HG03439 (cell line): Measurements from ENCODE around the gene MPL.

Source experiments
- ATAC-seq: cut with Tn5 transposase; IDR thresholded peaks from one replicate; pipeline ENCODE4 v1.9.1; 2021; ENCODE audit warnings: mild to moderate bottlenecking, moderate library complexity; ENCODE audit not compliant: unreplicated experiment

The MPL gene

DNA sequence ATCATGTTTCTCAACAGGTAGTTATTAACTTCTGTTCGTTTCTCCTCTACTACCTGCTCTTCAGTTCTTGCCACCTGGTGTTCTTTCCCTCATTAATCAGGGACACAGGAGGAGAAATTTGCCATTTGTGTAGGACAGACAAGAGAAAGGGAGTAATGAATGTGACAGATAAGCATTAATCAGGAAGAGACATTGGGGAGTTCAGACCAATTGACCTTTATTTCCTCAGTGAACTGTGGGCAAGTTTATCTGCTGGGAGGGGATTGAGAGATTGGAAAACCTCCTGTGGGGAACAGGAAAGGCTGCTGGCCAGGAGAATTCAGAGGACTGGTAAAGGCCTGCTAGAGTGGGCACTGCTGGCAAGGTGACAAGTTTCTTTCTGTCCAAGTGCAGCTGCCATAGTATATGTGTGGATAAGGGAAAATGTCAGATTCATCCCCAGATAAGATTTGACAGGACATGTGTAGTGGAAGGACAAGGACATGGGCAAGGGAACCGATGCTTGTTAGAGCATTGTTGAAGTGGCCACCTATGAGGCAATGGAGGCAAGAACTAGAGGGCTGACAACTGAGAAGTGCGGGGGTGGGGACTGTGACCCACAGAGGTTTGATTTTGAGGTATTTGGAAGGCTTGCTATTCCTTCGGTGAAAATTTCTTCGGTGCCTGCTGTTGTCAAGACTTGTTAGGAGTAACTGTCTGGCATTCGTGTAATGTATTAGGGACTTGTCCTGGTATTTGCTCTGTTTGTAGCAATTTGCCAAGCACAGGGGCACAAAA, 64.7 kb downstream of the MPL start:
- ATAC-seq, result no peak
